HFFc6 (cell line): ENCODE results near the gene ANGPTL4. TPM values are rescaled to one million over a fixed set of nuclear protein-coding genes. Genes with fewer than 3 reads are reported as not detected.
A peak's percentile ranks its signal among the peaks of the same experiment; 100 is the strongest.
"Not testable (repeated sequence)": the region's sequence is repeated elsewhere in the genome, so short reads cannot be mapped to it uniquely, and the experiment has no call there.

Experiments
- DNase-seq: peaks from one replicate; pipeline ENCODE4 v3.0.0-alpha.2; 2018
- H3K27ac Mint-ChIP-seq: 2 replicates; pipeline ENCODE4 v1.8.0; 2020; ENCODE audit warnings: mild to moderate bottlenecking, mixed read lengths
- H3K27me3 Mint-ChIP-seq: 2 replicates; pipeline ENCODE4 v1.8.0; 2021; ENCODE audit warnings: mild to moderate bottlenecking, moderate library complexity, mixed read lengths; ENCODE audit not compliant: insufficient read depth
- H3K36me3 Mint-ChIP-seq: 2 replicates; pipeline ENCODE4 v1.8.0; 2021; ENCODE audit warnings: low read depth, mixed read lengths
- H3K4me1 Mint-ChIP-seq: 2 replicates; pipeline ENCODE4 v1.8.0; 2020; ENCODE audit warnings: low read depth, mixed read lengths
- H3K4me3 Mint-ChIP-seq: 2 replicates; pipeline ENCODE4 v1.8.0; 2020; ENCODE audit warnings: mild to moderate bottlenecking, moderate library complexity, mixed read lengths
- H3K9me3 Mint-ChIP-seq: 2 replicates; pipeline ENCODE4 v1.8.0; 2020; ENCODE audit warnings: mild to moderate bottlenecking, mixed read lengths
- CTCF ChIP-seq: fragments of 200-600 bp; sonication (generic); IDR thresholded peaks from 2 replicates; pipeline ENCODE4 v1.5.0; 2021; ENCODE audit warnings: antibody characterized with exemption, mild to moderate bottlenecking
- total RNA-seq, 6 experiments: library from RNA; stranded (reverse); fragmentation: NEBNext Ultra II Directional; extraction: Animal tissue kit (Norgen Biotek cat#: 25700); gene quantifications; 2 replicates in 1 of 6; 3 replicates in 5 of 6; pipeline ENCODE4 v1.2.3, GENCODE V29; 2021

Gene ANGPTL4
- total RNA-seq, 6 experiments from 2014 or later = 1.5 to 9.8 (median 2.0) TPM

GRCh38 chr19:8342684-8343482, 21.1 kb upstream of the ANGPTL4 start, which contains the start of gene KANK3:
KANK3 (minus strand) TSS chr19:8343262; CDS start chr19:8337828, 5,434 bp downstream.
- Mint-ChIP-seq H3K27ac (no peak within 1 kb of the TSS), H3K4me1 (peaks cover 5% of the 10 kb centered on the region; the same call in 1 of the 2 replicates), H3K27me3 (peaks cover 21% of the 10 kb centered on the region), H3K9me3 (no peaks in the 10 kb centered on the region), H3K36me3 (no peaks in the 10 kb centered on the region), H3K4me3 (no peak within 1 kb of the TSS)
- TF ChIP-seq CTCF = no peak
- peak; percentile 86 for DNase-seq

GRCh38 chr19:8343483-8343844, 20.5 kb upstream of the ANGPTL4 start:
- Mint-ChIP-seq H3K27ac (no peak overlapping the region), H3K9me3 (no peaks in the 10 kb centered on the region), H3K27me3 (peaks cover 21% of the 10 kb centered on the region), H3K4me3 (no peak overlapping the region), H3K4me1 (peaks cover 5% of the 10 kb centered on the region; the same call in 1 of the 2 replicates), H3K36me3 (no peaks in the 10 kb centered on the region)
- DNase-seq = no peak
- TF ChIP-seq CTCF = no peak

DNA sequence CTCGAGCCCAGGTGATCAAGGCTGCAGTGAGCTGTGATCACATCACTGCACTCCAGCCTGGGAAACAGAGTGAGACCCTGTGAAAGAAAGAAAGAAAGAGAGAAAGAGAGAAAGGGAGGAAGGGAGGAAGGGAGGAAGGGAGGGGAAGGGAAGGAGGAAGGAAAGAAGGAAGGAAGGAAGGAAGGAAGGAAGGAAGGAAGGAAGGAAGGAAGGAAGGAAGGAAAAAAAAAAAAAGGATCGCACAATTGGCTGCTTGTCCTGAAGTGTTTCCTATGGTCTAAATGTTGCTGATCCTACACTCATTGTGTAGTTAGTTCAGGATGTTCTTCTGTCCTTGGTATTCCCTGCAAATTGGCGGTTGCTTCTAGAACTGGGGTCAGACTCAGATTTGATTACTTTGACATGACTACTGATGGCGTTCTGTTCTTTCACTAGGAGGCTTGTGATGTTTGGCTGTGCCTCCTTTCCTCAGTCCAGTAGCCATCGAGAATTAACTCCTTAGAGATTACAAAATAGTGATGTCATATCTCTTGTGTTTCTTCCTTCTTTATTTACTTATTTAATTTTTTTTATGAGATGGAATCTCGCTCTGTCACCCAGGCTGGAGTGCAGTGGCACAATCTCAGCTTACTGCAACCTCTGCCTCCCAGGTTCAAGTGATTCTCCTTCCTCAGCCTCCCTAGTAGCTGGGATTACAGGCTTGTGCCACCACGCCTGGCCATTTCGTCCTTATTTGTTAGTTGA, 14.2 kb upstream of the ANGPTL4 start:
- H3K4me3 Mint-ChIP-seq, H3K27me3 Mint-ChIP-seq, DNase-seq, H3K27ac Mint-ChIP-seq, H3K36me3 Mint-ChIP-seq, H3K9me3 Mint-ChIP-seq: not testable (repeated sequence)
- peaks cover 23% of the 10 kb centered on the region for H3K4me1 Mint-ChIP-seq

DNA sequence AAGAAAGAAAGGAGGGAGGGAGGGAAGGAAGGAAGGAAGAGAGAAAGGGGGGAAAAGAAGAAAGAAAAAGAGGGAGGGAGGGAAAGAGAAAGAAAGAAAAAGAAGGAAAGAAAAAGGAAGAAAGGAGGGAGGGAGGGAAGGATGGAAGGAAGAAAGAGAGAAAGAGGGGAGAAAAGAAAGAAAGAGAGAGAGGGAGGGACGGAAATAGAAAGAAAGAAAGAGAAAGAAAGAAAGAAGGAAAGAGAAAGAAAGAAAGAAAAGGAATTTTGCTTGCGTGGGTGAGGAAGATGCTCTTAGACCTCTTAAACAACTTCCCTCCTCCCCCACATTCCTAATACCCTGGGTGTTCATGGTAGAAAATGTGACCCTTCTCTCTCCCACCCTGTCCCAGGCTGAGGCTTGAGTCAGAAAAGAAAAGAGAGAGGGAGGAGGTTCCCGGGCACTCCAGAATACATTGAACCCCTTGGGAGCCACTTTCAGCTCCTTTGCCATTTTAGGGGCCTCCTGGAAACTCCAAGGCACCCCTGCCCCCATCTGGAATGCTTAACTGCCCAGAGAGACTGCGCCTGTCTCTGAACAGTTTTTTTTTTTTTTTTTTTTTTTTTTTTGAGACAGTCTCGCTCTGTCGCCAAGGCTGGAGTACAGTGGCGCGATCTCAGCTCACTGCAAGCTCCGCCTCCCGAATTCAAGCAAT, 11.7 kb upstream of the ANGPTL4 start:
- Mint-ChIP-seq H3K27ac (no peak overlapping the region), H3K4me1 (peaks cover 41% of the 10 kb centered on the region), H3K9me3 (peaks cover 5% of the 10 kb centered on the region), H3K4me3 (peak overlapping the region; percentile 54), H3K27me3 (peaks cover 5% of the 10 kb centered on the region), H3K36me3 (peaks cover 5% of the 10 kb centered on the region)
- DNase-seq = no peak
- TF ChIP-seq CTCF = no peak

DNA sequence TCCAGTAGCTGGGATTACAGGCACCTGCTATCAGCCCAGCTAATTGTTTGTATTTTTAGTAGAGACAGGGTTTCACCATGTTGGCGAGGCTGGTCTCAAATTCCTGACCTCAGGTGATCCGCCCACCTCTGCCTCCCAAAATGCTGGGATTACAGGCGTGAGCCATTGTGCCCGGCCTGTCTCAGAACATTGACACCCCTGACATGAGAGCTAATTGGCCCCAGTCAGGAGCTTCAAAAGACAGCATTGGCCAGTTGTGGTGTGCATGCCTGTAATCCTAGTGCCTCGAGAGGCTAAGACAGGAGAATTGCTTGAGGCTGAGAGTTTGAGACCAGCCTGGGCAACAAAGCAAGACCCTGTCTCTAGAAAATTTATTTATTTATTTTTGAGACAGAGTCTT, 11.1 kb upstream of the ANGPTL4 start:
- peaks cover 37% of the 10 kb centered on the region for H3K4me1 Mint-ChIP-seq
- H3K27ac Mint-ChIP-seq, DNase-seq: not testable (repeated sequence)

GRCh38 chr19:8355631-8356402, 8.1 kb upstream of the ANGPTL4 start:
- Mint-ChIP-seq H3K36me3 (peaks cover 5% of the 10 kb centered on the region), H3K27me3 (peaks cover 5% of the 10 kb centered on the region), H3K4me1 (peaks cover 33% of the 10 kb centered on the region), H3K27ac (peak overlapping the region; percentile 82), H3K9me3 (peaks cover 5% of the 10 kb centered on the region), H3K4me3 (peak overlapping the region; percentile 49)
- peak; percentile 37; the same call in 1 of the 2 replicates for TF ChIP-seq CTCF
- peak; percentile 97 for DNase-seq

More for the DNA sequence above, 11.1 kb upstream of the ANGPTL4 start:
- not testable (repeated sequence) for H3K36me3 Mint-ChIP-seq, H3K9me3 Mint-ChIP-seq, H3K4me3 Mint-ChIP-seq, H3K27me3 Mint-ChIP-seq
